Measurements from ENCODE around the gene BCAP31.

GRCh38 chrX:153766871-153767673 lies 42.9 kb upstream of the BCAP31 start:
- TF ChIP-seq, protein P1, sequence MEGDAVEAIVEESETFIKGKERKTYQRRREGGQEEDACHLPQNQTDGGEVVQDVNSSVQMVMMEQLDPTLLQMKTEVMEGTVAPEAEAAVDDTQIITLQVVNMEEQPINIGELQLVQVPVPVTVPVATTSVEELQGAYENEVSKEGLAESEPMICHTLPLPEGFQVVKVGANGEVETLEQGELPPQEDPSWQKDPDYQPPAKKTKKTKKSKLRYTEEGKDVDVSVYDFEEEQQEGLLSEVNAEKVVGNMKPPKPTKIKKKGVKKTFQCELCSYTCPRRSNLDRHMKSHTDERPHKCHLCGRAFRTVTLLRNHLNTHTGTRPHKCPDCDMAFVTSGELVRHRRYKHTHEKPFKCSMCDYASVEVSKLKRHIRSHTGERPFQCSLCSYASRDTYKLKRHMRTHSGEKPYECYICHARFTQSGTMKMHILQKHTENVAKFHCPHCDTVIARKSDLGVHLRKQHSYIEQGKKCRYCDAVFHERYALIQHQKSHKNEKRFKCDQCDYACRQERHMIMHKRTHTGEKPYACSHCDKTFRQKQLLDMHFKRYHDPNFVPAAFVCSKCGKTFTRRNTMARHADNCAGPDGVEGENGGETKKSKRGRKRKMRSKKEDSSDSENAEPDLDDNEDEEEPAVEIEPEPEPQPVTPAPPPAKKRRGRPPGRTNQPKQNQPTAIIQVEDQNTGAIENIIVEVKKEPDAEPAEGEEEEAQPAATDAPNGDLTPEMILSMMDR (IDR thresholded peaks at IDR 0.05 in 8 of 11, conservative IDR thresholded peaks at IDR 0.05 in 3 of 11): no peak
- TF ChIP-seq POLR2A (IDR thresholded peaks at IDR 0.05) (no peak), POLR2AphosphoS5 (IDR thresholded peaks at IDR 0.05) (no peak)
